Upper lobe of right lung (tissue), 1 donor: Measurements from ENCODE around the gene UST. TPM values are rescaled to one million over a fixed set of nuclear protein-coding genes. Genes with fewer than 3 reads are reported as not detected.

Experiments used
- ATAC-seq: fragments of 200-7000 bp; cut with Tn5 transposase; one replicate; pipeline ENCODE4 v1.9.1; 2020; ENCODE audit warnings: mild to moderate bottlenecking, moderate library complexity
- DNase-seq: peaks from one replicate; pipeline ENCODE4 v3.0.0-alpha.2; 2020
- H3K27ac ChIP-seq: fragments of 200-600 bp; one replicate; pipeline ENCODE4 v1.8.0; 2022
- H3K27me3 ChIP-seq: fragments of 200-600 bp; one replicate; pipeline ENCODE4 v1.8.0; 2022; ENCODE audit warnings: mild to moderate bottlenecking
- H3K36me3 ChIP-seq: fragments of 200-600 bp; one replicate; pipeline ENCODE4 v1.8.0; 2022
- H3K4me1 ChIP-seq: fragments of 200-600 bp; one replicate; pipeline ENCODE4 v1.8.0; 2022
- H3K4me3 ChIP-seq: fragments of 200-600 bp; one replicate; pipeline ENCODE4 v1.8.0; 2022; ENCODE audit warnings: mild to moderate bottlenecking
- H3K9me3 ChIP-seq: fragments of 200-600 bp; one replicate; pipeline ENCODE4 v1.8.0; 2022
- CTCF ChIP-seq: fragments of 200-600 bp; IDR thresholded peaks from one replicate; pipeline ENCODE4 v1.8.0; 2022; ENCODE audit warnings: antibody characterized with exemption
- intact Hi-C: fragments of 100-400 bp; cut with DNase I; formaldehyde crosslinking; loops from one replicate; pipeline ENCODE4 v1.11.0; 2022
- total RNA-seq: library from RNA; stranded (reverse); fragmentation: NEBNext Ultra II Directional; extraction: Animal tissue kit (Norgen Biotek cat#: 25700); gene quantifications from one replicate; pipeline ENCODE4 v1.2.1, GENCODE V29; 2021
- donor health status: DM: no; HTN: yes; CAD: no; lungs with severe emphysema.

The UST gene
- total RNA-seq, 1 donor from 2014 or later: 11.8 TPM

GRCh38 chr6:149055195-149055899, 308.5 kb downstream of the UST start:
- no peak overlapping the region for H3K27ac ChIP-seq
- ATAC-seq: no peak
- no peaks in the 10 kb centered on the region for H3K9me3 ChIP-seq
- DNase-seq: no peak
- no peak for TF ChIP-seq CTCF
- H3K36me3 ChIP-seq: no peaks in the 10 kb centered on the region
- no peak overlapping the region for H3K4me3 ChIP-seq
- H3K4me1 ChIP-seq: no peaks in the 10 kb centered on the region
- H3K27me3 ChIP-seq: no peaks in the 10 kb centered on the region
- intact Hi-C loops: no loop called here

- no peaks in the 10 kb centered on the region for H3K9me3 ChIP-seq
- H3K4me3 ChIP-seq: no peak overlapping the region
- ATAC-seq: peak; percentile 31
- H3K4me1 ChIP-seq: no peaks in the 10 kb centered on the region
- H3K27ac ChIP-seq: no peak overlapping the region
- no peak for DNase-seq
- H3K36me3 ChIP-seq: no peaks in the 10 kb centered on the region
- no peaks in the 10 kb centered on the region for H3K27me3 ChIP-seq
- no peak for TF ChIP-seq CTCF
- intact Hi-C loops: no loop called here
Observed at GRCh38 chr6:149056777-149057463, 310.1 kb downstream of the UST start.

- ATAC-seq (no peak), DNase-seq (no peak)
- Histone ChIP-seq H3K27ac (no peak overlapping the region), H3K4me3 (no peak overlapping the region), H3K36me3 (no peaks in the 10 kb centered on the region), H3K9me3 (no peaks in the 10 kb centered on the region), H3K27me3 (no peaks in the 10 kb centered on the region), H3K4me1 (no peaks in the 10 kb centered on the region)
- TF ChIP-seq CTCF: no peak
- intact Hi-C loops: no loop called here
Observed at GRCh38 chr6:149057464-149057840, 310.6 kb downstream of the UST start.

GRCh38 chr6:149059557-149059956, 312.7 kb downstream of the UST start:
- no peak overlapping the region for H3K4me3 ChIP-seq
- intact Hi-C loops: no loop called here
- no peak for TF ChIP-seq CTCF
- DNase-seq: no peak
- no peaks in the 10 kb centered on the region for H3K27me3 ChIP-seq
- ATAC-seq: no peak
- H3K36me3 ChIP-seq: no peaks in the 10 kb centered on the region
- no peaks in the 10 kb centered on the region for H3K4me1 ChIP-seq
- H3K27ac ChIP-seq: no peak overlapping the region
- H3K9me3 ChIP-seq: no peaks in the 10 kb centered on the region

GRCh38 chr6:149060300-149060984, 313.6 kb downstream of the UST start:
- DNase-seq: no peak
- Histone ChIP-seq H3K36me3 (no peaks in the 10 kb centered on the region), H3K9me3 (no peaks in the 10 kb centered on the region), H3K27me3 (no peaks in the 10 kb centered on the region), H3K4me3 (no peak overlapping the region), H3K27ac (no peak overlapping the region), H3K4me1 (no peaks in the 10 kb centered on the region)
- no peak for TF ChIP-seq CTCF
- ATAC-seq: peak; percentile 61
- intact Hi-C loops: no loop called here
